ENCODE results near the gene TCF12.

The TCF12 gene

GRCh38 chr15:57044072-57044702, 125.7 kb downstream of the TCF12 start:
- no peak for TF ChIP-seq CTCF (IDR thresholded peaks at IDR 0.05; ENCODE audit: low read depth, low read length)
- DNase-seq (ENCODE audit: extremely low read depth, low read depth) = no peak

GRCh38 chr15:57044970-57045369, 126.5 kb downstream of the TCF12 start:
- TF ChIP-seq CTCF (IDR thresholded peaks at IDR 0.05; ENCODE audit: low read depth, low read length) = no peak
- no peak for DNase-seq (ENCODE audit: extremely low read depth, low read depth)

GRCh38 chr15:57045741-57046382, 127.4 kb downstream of the TCF12 start:
- TF ChIP-seq CTCF (IDR thresholded peaks at IDR 0.05; ENCODE audit: low read depth, low read length) = no peak
- no peak for DNase-seq (ENCODE audit: extremely low read depth, low read depth)

GRCh38 chr15:57048930-57049549, 130.6 kb downstream of the TCF12 start:
- no peak for TF ChIP-seq CTCF (IDR thresholded peaks at IDR 0.05; ENCODE audit: low read depth, low read length)
- no peak for DNase-seq (ENCODE audit: extremely low read depth, low read depth)

GRCh38 chr15:57053470-57053869, 135.0 kb downstream of the TCF12 start:
- DNase-seq (ENCODE audit: extremely low read depth, low read depth) = no peak
- no peak for TF ChIP-seq CTCF (IDR thresholded peaks at IDR 0.05; ENCODE audit: low read depth, low read length)

- TF ChIP-seq CTCF (IDR thresholded peaks at IDR 0.05; ENCODE audit: low read depth, low read length) = no peak
- no peak for DNase-seq (ENCODE audit: extremely low read depth, low read depth)
Measured at GRCh38 chr15:57054204-57054750, 135.8 kb downstream of the TCF12 start.

- no peak for DNase-seq (ENCODE audit: extremely low read depth, low read depth)
- no peak for TF ChIP-seq CTCF (IDR thresholded peaks at IDR 0.05; ENCODE audit: low read depth, low read length)
Measured at GRCh38 chr15:57056357-57056756, 137.9 kb downstream of the TCF12 start.

All from AG09319 (cell line).